Activated CD4-positive, alpha-beta T cell treated with anti-CD3 and anti-CD28 coated beads, Interleukin-2, amount 50 U/mL, for 16 hours (primary cell): ENCODE data around the gene TAF1C.

Experiments
- DNase-seq: peaks from one replicate; pipeline ENCODE4 v3.0.0-alpha.2; 2020

The TAF1C gene

GRCh38 chr16:84182104-84182503, 4.8 kb downstream of the TAF1C start:
- DNase-seq = no peak

- no peak for DNase-seq
Observed at GRCh38 chr16:84181144-84181915, 5.5 kb downstream of the TAF1C start.

- DNase-seq = no peak
Observed at GRCh38 chr16:84180519-84181140, 6.2 kb downstream of the TAF1C start.

GRCh38 chr16:84179612-84180320, 7.1 kb downstream of the TAF1C start:
- DNase-seq = no peak

- no peak for DNase-seq
Observed at GRCh38 chr16:84178892-84179611, 7.8 kb downstream of the TAF1C start.

- no peak for DNase-seq
Observed at GRCh38 chr16:84178146-84178765, 8.6 kb downstream of the TAF1C start.

- DNase-seq = no peak
Observed at GRCh38 chr16:84177741-84178073, 9.2 kb downstream of the TAF1C start.

- no peak for DNase-seq
Observed at GRCh38 chr16:84176192-84177053, 10.4 kb downstream of the TAF1C start.

GRCh38 chr16:84175350-84176081, 11.3 kb downstream of the TAF1C start:
- peak; percentile 51 for DNase-seq

GRCh38 chr16:84174396-84174795, 12.5 kb downstream of the TAF1C start:
- no peak for DNase-seq

- no peak for DNase-seq
Observed at GRCh38 chr16:84169765-84170310, 17.0 kb downstream of the TAF1C start.

- peak; percentile 83 for DNase-seq
Observed at GRCh38 chr16:84166796-84167695, 19.8 kb downstream of the TAF1C start.

GRCh38 chr16:84165746-84166145, 21.1 kb downstream of the TAF1C start:
- no peak for DNase-seq

- no peak for DNase-seq
Observed at GRCh38 chr16:84161801-84162200, 25.1 kb downstream of the TAF1C start.

- no peak for DNase-seq
Observed at GRCh38 chr16:84161037-84161436, 25.8 kb downstream of the TAF1C start.

GRCh38 chr16:84159800-84160199, 27.1 kb downstream of the TAF1C start:
- DNase-seq = no peak

GRCh38 chr16:84159007-84159406, 27.9 kb downstream of the TAF1C start:
- no peak for DNase-seq

GRCh38 chr16:84156342-84156784, 30.5 kb downstream of the TAF1C start:
- no peak for DNase-seq

- no peak for DNase-seq
Observed at GRCh38 chr16:84155771-84156170, 31.1 kb downstream of the TAF1C start.

- DNase-seq = no peak
Observed at GRCh38 chr16:84155226-84155625, 31.6 kb downstream of the TAF1C start.
